HG03521 (cell line): ENCODE measurements around the gene YY1.

Source experiments
- ATAC-seq: cut with Tn5 transposase; IDR thresholded peaks from one replicate; pipeline ENCODE4 v1.9.1; 2021; ENCODE audit warnings: mild to moderate bottlenecking, moderate library complexity; ENCODE audit not compliant: unreplicated experiment

YY1 gene

GRCh38 chr14:100329233-100330006, 90.5 kb downstream of the YY1 start:
- ATAC-seq: no peak

- ATAC-seq: no peak
Observed at GRCh38 chr14:100330007-100330344, 91.0 kb downstream of the YY1 start.

GRCh38 chr14:100330388-100330931, 91.5 kb downstream of the YY1 start:
- ATAC-seq: no peak

GRCh38 chr14:100332071-100332639, 93.2 kb downstream of the YY1 start:
- ATAC-seq: no peak
